HG02840 (cell line): Measurements from ENCODE around the gene GABPA.
"Not testable (repeated sequence)": the region's sequence is repeated elsewhere in the genome, so short reads cannot be mapped to it uniquely, and the experiment has no call there.

Experiments used
- ATAC-seq: cut with Tn5 transposase; IDR thresholded peaks from one replicate; pipeline ENCODE4 v1.9.1; 2021; ENCODE audit warnings: mild to moderate bottlenecking, moderate library complexity, moderate number of reproducible peaks; ENCODE audit not compliant: unreplicated experiment, low FRiP score

Gene GABPA

DNA sequence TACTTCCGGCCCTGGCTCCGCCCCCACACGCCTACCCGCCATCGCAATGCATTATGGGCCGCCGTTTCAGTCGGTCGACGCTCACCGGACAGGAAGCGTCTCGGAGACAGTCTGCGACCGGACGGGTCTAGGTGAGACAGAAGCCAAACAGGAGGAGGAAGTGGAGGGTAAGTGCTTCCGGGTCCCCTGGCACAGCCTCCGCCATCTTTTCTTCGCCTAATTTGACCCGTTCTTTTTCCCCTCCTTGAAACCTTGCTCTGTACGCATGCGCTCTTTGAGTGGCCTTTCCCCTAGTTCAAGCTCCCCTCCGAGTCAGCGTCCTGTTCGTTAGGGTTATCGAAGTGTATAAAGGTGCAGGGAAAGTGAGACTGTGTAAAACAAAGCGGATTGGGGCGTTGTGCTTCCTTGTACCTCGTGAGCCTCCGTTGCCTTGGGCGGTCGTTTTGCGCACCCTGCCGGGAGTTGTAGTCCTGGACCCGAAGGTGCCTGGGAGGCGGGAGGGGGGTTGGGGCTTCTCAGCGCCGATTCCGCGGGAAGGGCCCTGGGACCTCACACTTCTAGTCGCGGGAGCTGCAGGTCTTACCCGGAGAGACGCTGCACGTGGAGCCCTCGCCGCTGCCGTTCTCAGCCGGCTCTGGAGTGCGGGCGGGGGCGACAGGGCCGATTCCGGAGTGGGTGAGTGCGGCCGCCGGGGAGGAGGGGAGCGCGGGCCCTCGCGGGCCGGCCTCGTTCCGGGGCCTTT, at the start of gene GABPA, which contains the start of gene ATP5PF:
TSS of gene GABPA (plus strand) at position 69 of the 742 bp plus-strand sequence. CDS start 6,627 bp downstream, outside the sequence.
TSS of gene ATP5PF (minus strand) at position 1 of the 742 bp plus-strand sequence. CDS start 5,110 bp downstream, outside the sequence.
- ATAC-seq = peak; percentile 88

DNA sequence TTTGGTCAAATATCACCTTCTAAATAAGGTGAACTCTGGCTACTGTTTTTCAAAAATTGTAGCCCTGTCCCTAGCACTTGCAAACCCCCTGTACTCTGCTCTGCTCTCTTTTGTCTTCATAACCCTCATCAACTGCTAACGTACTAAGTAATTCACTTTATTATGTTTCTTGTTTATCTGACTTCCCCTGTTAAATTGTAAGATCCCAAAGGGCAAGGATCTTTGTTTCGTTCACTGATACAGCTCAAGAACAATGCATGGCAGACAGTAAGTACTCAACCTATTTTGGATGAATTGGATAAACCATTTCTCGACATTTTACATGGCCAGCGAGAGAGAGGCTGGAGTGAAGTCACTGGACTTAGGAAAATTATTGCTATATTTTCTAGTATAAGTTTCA, 47.0 kb upstream of the GABPA start:
- no peak for ATAC-seq

DNA sequence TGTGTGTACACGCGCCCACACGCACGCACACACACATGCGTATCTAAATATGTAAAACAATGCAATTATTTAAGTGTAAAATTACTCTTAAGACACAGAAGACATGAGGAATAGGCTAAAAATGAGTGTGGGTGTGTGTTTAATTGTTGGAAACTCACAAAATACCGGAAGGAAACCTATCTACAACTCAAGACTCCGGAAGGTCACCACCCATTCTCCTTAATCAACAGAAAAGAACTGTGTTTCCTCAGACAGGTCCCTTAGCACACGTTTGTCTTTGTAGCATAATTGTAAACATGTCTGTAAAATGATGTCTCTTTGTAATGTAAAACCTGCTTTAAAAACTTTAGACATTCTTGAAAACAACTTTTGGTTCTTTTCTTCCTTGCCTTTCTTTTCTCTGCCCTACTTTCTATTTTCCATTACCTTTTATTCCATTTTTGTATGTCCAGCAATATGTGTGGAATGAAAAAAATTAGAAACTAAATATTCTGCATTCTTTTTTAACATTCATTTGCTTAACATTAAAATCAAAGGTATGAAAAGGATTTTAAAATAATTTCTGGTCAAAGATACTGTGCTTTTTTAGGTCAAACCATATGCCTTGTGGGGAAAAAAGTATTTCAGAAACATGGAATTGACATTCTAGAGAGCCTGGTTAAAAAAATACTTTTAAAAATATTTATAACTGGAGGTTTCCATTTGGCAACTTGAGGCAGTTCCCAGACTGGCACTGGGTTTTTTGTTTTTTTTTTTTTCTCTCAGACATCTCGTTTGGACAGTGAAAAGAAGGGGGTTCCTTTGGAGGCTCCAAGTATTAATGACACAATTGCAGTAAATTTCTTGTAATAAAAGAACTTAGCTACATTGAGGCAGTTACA, 46.3 kb upstream of the GABPA start:
- no peak for ATAC-seq

DNA sequence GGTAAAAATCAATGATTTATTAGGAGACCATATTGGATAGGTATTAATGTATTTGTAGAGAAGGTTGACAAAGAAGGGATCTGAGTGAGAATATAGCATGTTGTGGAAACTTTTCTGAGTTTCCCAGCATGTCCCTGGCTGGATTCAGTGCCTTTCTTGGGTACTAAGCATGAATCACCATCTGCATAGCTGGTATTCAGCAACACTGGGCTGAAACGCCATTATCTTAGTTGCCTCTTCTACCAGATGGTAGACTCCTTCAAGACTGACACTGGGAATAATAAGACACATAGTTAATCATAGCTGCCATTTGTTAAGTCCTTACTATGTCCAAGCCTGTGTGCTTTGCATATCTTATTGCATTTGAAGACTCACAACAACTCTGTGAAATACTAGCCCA, 45.5 kb upstream of the GABPA start:
- no peak for ATAC-seq

DNA sequence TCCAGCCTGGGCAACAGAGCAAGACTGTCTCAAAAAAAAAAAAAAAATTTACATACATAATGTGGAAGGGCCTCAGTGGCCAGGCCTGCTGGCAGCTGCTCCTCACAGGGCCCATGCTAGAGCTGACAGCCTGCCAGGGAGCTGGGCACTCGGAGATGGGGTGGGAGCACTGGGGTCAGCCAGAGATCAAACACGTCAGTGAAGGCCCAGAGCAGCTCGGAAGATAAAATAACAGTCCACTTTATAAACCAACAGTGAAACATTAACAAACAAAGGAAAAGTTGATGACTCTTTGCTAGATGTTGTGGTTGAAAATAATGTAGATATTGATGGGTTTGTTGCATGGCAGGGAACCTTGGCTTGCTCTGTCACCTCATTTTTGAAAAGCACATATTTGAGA, 42.8 kb upstream of the GABPA start:
- no peak for ATAC-seq

DNA sequence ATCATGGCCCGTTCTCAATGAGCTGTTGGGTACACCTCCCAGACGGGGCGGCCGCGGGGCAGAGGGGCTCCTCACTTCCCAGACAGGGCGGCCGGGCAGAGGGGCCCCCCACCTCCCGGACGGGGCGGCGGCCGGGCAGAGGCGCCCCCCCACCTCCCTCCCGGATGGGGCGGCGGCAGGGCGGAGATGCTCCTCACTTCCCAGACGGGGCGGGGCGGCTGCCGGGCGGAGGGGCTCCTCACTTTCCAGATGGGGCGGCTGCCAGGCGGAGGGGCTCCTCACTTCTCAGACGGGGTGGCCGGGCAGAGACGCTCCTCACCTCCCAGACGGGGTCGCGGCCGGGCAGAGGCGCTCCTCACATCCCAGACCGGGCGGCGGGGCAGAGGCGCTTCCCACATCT, 39.3 kb upstream of the GABPA start:
- not testable (repeated sequence) for ATAC-seq

DNA sequence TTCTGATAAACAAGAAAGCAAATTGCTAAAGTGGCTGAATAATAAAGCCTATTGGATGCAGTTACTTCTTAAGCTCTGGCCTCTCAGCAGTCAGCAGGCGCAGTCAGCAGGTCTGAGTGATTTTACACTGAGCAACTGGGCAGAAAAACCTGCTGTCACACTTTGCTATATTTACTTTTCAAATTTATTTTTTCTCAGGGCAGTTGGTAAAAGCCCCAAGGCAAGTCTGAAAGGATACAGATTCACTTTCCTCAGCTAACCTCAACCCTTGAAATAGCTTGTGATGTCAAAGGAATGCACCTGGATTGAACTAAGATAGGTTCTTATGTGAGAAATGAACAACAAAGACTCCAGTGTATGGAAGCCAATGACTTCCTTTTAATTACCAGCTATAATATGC, 34.0 kb upstream of the GABPA start:
- no peak for ATAC-seq

DNA sequence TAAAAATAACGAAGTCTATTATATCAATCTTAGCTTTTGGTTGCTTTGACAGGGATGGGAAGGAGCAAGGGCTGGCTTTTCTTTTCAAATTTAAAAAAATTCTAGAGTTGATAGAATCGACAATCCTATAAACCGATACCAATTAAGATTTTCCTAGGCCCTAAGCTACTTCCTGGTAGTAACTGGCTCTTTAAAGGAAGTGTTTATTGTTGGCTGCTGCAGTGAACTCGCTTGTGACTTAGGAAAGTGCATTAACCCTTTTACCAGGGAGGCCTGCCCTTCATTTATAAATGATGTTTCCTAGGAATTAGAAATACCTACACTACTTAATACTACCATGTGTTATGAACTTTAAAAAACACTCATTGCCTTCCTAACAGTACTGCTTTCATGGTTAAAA, 33.2 kb upstream of the GABPA start:
- no peak for ATAC-seq

DNA sequence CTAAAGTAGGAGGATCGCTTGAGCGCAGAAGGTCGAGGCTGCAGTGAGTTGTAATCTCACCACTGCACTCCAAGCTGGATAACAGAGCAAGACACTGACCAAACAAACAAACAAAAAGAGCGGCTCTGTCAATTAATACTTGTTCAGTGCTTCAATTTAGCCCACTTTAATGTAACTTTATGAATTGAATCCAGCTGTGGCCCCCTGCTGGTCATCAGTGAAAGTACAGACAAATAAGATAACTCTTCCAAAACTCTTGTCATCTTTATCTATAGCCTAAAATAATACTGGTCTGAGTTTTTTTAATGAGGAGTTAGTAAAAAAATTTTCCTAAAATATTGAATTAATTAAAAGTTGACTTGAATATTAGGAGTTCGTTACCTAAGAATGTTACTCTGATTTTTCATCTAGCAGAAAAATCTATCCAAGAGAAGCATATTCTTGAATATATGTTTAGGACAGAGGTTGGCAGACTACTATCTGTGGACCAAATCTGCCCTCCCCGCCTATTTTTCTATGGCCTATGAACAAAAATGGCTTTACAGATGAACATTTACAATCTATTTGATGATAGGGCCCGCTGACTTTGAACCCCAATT, 26.2 kb upstream of the GABPA start:
- ATAC-seq = no peak

DNA sequence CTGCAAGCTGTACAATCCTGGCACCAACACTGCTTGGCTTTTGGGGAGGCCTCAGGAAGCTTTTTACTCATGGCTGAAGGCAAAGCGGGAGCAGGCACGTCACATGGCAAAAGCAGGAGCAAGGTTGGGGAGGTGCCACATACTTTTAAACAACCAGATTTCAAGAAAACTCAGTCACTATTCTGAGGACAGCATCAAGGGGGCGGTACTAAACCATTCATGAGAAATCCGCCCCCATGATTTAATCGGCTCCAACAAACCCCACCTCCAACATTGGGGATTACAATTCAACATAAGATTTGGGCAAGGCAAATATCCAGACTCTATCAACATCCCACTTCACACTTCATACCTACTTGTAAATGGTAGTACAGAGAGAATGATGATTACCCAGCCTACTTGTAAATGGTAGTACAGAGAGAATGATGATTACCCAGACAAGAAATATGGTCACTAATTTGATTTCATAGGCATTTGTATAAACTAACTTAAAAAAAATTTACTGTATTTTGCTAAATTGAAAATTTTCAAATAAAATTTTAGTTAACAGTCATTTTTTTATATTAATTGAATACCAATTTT, 25.0 kb upstream of the GABPA start:
- ATAC-seq = no peak

DNA sequence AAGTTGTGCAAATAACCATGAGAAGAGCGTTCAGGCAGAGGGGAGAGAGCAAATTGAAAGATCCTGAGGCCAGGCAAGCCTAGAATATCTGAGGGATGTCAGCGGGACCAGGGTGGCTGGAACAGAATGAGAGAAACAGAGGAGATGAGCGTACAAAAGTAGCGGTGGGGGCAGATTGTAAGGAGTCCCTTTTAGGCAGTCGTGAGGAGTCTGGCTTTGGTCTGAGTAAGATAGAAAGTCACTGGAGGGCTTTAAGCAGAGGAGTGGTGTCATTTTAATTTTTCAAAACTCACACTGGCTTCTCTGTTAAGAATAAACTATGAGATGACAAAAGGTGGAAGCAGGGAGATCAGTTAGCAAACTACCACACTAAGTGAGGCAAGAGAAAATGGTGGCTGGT, 24.2 kb upstream of the GABPA start:
- no peak for ATAC-seq

DNA sequence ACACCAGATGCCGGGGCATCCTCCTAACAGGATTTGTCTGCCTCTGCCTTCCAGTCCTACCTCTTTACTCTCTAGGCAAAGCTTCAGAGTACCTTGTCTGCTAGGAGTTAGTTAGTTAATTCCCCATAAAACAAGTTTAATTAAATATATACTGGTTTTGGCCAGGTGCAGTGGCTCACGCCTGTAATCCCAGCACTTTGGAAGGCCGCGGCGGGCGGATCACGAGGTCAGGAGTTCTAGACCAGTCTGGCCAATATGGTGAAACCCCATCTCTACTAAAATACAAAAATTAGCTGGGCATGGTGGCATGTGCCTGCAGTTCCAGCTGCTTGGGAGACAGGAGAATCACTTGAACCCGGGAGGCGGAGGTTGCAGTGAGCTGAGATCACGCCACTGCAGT, 20.7 kb upstream of the GABPA start:
- not testable (repeated sequence) for ATAC-seq

DNA sequence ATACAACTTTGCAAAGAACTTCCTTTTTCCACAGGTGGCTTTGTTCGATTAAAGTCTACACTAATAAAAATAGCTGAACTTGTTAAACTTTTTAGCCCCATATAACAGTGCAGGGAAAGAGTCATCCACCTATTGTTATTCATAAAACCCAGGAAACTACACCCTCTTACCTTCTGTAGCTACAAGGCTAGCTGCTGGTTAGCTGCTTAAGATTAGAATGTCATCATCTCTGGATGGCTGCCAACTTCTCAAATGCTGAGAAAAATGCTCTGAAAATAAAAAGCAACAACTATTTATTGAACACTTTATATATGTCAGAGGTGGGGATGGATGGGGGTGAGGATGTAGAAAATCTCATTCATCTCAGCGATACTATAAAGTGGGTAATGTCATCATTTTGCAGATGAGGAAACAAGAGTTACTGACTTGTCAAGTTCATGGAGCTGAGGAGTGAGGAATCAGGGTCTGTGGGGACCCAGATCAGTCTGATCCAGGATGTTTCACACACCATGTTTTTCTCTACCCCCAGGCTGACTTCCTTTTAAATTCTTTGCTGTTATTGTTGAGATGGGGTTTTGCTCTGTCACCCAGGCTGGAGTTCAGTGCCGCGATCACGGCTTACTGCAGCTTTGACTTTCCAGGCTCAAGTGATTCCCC, 17.2 kb upstream of the GABPA start:
- ATAC-seq = no peak

DNA sequence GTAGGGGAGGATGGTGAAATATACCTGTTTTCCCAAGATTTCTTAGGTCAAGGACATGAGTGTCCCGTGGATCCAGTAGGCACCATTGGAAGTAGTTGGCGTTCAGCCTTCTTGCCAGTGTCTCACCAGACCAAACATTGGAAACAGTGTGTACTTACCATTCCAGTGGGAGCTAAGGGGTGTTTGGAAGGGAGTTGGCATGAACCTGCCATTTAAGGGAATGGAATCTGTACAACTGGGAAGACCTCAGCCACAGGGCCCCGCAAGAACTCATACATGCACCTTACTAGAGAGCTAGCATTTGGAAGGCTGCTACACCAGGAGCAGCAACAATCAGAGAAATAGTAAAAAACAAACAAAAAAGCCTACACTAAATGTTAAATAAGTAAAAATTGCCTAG, 12.8 kb upstream of the GABPA start:
- ATAC-seq = no peak

DNA sequence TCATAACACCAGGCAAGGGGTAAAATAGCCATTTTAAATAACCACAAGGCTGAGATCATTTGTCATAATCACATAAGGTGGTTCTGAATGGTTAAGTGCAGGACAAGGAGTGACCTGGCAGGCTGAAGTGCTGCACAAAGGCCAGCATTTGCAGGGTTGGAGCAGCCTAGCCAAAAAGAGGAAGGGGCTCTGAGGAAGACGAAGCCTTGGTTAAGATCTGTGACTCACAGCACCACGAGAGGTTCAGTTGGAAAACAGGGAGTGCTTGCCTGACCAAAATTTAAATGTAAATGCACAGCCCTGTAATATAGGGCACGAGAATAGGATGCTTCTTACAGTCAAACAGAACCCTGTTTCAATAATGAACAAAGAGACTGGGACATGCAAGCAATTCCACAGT, 12.1 kb upstream of the GABPA start:
- ATAC-seq = no peak

DNA sequence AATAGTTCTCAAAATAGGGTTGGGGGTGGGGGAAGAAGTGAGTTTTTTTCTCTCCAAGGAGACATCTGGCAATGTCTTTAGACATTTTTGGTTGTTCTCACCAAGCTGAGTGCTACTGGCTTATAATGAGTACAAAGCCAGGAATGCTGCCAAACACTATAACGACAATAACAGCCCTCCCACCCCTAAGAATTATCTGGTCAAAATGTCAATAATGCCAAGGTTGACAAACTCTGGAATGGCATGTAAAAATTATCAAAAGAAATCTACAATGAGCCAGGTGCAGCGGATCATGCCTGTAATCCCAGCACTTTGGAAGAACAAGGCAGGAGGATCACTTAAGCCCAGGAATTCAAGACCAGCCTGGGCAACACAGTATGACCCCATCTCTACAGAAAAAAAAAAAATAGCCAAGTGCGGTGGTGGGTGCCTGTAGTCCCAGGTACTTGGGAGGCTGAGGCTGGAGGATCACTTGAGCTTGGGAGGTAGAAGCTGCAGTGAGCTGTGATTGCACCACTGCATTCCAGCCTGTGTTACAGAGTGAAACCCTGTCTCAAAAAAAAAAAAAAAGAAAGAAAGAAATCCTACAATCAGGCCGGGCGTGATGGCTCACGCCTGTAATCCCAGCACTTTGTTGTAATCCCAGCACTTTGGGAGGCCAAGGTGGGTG, 2.5 kb upstream of the GABPA start:
- ATAC-seq = no peak

DNA sequence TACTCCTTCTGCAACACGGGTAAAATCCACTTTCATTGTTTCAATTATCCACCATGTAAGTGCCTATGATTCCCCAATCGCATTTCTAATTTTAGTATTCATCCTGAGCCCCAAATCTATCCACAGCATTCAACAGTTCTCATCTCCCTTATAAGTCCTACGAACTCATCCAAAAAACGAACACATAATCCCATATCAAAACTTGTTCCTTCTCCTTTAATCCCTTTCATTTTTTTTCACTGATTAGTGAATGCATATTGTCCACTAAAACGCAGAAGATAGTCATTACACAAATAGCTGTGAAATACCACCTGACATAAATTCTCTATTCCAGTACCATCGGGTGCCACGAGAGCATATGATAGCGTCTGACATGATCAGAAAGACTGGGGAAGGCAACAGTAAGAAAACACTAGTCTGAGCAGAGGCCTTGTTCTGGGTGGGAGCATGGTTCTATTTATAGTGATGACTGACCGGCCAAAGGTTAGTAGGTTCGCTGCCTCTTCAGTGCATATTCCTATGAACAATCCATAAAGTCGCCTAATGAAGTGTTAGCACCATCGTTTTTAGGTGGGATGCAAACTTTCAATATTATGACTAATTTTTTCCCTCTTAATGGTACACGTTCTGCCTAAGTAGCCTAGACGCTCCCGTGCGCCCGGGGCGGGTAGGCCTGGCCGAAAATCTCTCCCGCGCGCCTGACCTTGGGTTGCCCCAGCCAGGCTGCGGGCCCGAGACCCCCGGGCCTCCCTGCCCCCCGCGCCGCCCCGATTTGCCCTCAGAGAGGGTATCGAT, 716 bp upstream of the GABPA start:
- ATAC-seq = peak; percentile 7

DNA sequence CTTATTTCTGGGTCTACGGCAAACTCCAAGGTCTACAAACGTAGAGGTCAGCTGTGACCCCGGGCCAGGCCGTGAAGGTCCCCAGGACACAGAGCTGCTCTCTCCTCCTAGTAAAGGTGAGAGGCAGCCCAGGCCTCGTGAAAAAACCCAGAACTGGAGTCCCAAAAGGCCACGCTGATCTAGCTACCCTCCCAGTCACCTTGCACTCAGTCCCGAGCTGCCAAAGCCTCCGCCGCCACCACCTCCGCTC, 193 bp upstream of the GABPA start:
- ATAC-seq = peak; percentile 9
